Liver (tissue), 9 donors: ENCODE measurements around the gene DDB1. TPM values are rescaled to one million over a fixed set of nuclear protein-coding genes. Genes with fewer than 3 reads are reported as not detected.

Experiments used
- DNase-seq: peaks from one replicate; pipeline ENCODE4 v3.0.0-alpha.2; 2017; ENCODE audit warnings: low spot score
- H3K27ac ChIP-seq, 2 donors: one replicate each; pipeline ENCODE4 v1.7.0; 2013; ENCODE audit warnings: inconsistent platforms in 2 of 2, low read length in 2 of 2, control low read depth in 1 of 2, low read depth in 1 of 2, mild to moderate bottlenecking in 1 of 2
- H3K27me3 ChIP-seq, 4 donors: one replicate each; pipeline versions ENCODE4 v1.6.1 to v1.7.0; 2013; ENCODE audit warnings: low read length in 3 of 4, inconsistent platforms in 1 of 4, mild to moderate bottlenecking in 1 of 4, moderate library complexity in 1 of 4; ENCODE audit not compliant: control insufficient read depth in 4 of 4, insufficient read depth in 4 of 4
- H3K36me3 ChIP-seq, 4 donors: one replicate each; pipeline versions ENCODE4 v1.6.1 to v1.7.0; 2013; ENCODE audit warnings: low read length in 3 of 4, mild to moderate bottlenecking in 3 of 4, low read depth in 1 of 4, moderate library complexity in 1 of 4; ENCODE audit not compliant: control insufficient read depth in 4 of 4, insufficient read depth in 3 of 4
- H3K4me1 ChIP-seq, 4 donors: one replicate each; pipeline versions ENCODE4 v1.6.1 to v1.7.0; 2013; ENCODE audit warnings: low read length in 3 of 4, mild to moderate bottlenecking in 3 of 4, moderate library complexity in 1 of 4; ENCODE audit not compliant: control insufficient read depth in 4 of 4, insufficient read depth in 4 of 4
- H3K4me3 ChIP-seq, 3 donors: one replicate each; pipeline versions ENCODE4 v1.6.1 to v1.7.0; 2013; ENCODE audit warnings: low read length in 3 of 3, control low read depth in 1 of 3, low read depth in 1 of 3, mild to moderate bottlenecking in 1 of 3
- H3K9ac ChIP-seq, 2 donors: one replicate each; pipeline ENCODE4 v1.7.0; 2013; ENCODE audit warnings: low read length in 2 of 2, mild to moderate bottlenecking in 2 of 2, moderate library complexity in 2 of 2, control low read depth in 1 of 2, low read depth in 1 of 2
- H3K9me3 ChIP-seq, 4 donors: one replicate each; pipeline versions ENCODE4 v1.6.1 to v1.7.0; 2013; ENCODE audit warnings: low read length in 3 of 4; ENCODE audit not compliant: control insufficient read depth in 4 of 4
- ATF3 ChIP-seq: IDR thresholded peaks from 2 replicates; pipeline ENCODE4 v1.6.1; 2016; ENCODE audit warnings: antibody characterized with exemption
- CTCF ChIP-seq: fragments of 150-350 bp; IDR thresholded peaks from 2 replicates; pipeline ENCODE4 v1.5.1; 2017; ENCODE audit warnings: improper control_type of control experiment, low read depth, low read length; ENCODE audit not compliant: missing input control
- EGR1 ChIP-seq, 2 donors: IDR thresholded peaks; 2 replicates each; pipeline ENCODE4 v1.6.1; 2016 to 2018; ENCODE audit warnings: antibody characterized with exemption in 2 of 2, low read depth in 2 of 2
- FOXA1 ChIP-seq: IDR thresholded peaks from 2 replicates; pipeline ENCODE4 v1.6.1; 2016; ENCODE audit warnings: antibody characterized with exemption
- FOXA2 ChIP-seq: IDR thresholded peaks from 2 replicates; pipeline ENCODE4 v1.6.1; 2016; ENCODE audit warnings: antibody characterized with exemption
- GABPA ChIP-seq, 2 donors: IDR thresholded peaks in 1 of 2; conservative IDR thresholded peaks in 1 of 2; 2 replicates each; pipeline ENCODE4 v1.6.1; 2016; ENCODE audit warnings: antibody characterized with exemption in 2 of 2, mild to moderate bottlenecking in 1 of 2, moderate library complexity in 1 of 2
- HNF4A ChIP-seq, 2 donors: conservative IDR thresholded peaks; 2 replicates each; pipeline ENCODE4 v1.6.1; 2016; ENCODE audit warnings: antibody characterized with exemption in 2 of 2, mild to moderate bottlenecking in 2 of 2
- HNF4G ChIP-seq: IDR thresholded peaks from 2 replicates; pipeline ENCODE4 v1.6.1; 2016; ENCODE audit warnings: antibody characterized with exemption
- JUND ChIP-seq, 2 donors: IDR thresholded peaks; 2 replicates each; pipeline ENCODE4 v1.6.1; 2016; ENCODE audit warnings: antibody characterized with exemption in 2 of 2
- MAX ChIP-seq: IDR thresholded peaks from 2 replicates; pipeline ENCODE4 v1.6.1; 2016; ENCODE audit warnings: antibody characterized with exemption
- NR2F2 ChIP-seq: IDR thresholded peaks from 2 replicates; pipeline ENCODE4 v1.6.1; 2016; ENCODE audit warnings: antibody characterized with exemption
- RAD21 ChIP-seq, 2 donors: IDR thresholded peaks; 2 replicates each; pipeline ENCODE4 v1.6.1; 2016; ENCODE audit warnings: antibody characterized with exemption in 2 of 2, mild to moderate bottlenecking in 2 of 2
- REST ChIP-seq: IDR thresholded peaks from 2 replicates; pipeline ENCODE4 v1.6.1; 2016; ENCODE audit warnings: antibody characterized with exemption, mild to moderate bottlenecking
- RXRA ChIP-seq, 2 donors: IDR thresholded peaks; 2 replicates each; pipeline ENCODE4 v1.6.1; 2017 to 2018; ENCODE audit warnings: antibody characterized with exemption in 2 of 2, mild to moderate bottlenecking in 1 of 2
- SP1 ChIP-seq: IDR thresholded peaks from 2 replicates; pipeline ENCODE4 v1.6.1; 2018; ENCODE audit warnings: antibody characterized with exemption, mild to moderate bottlenecking
- TAF1 ChIP-seq: conservative IDR thresholded peaks from 2 replicates; pipeline ENCODE4 v1.6.1; 2016; ENCODE audit warnings: antibody characterized with exemption, mild to moderate bottlenecking
- YY1 ChIP-seq: IDR thresholded peaks from 2 replicates; pipeline ENCODE4 v1.6.1; 2016; ENCODE audit warnings: antibody characterized with exemption, mild to moderate bottlenecking
- ZBTB33 ChIP-seq: IDR thresholded peaks from 2 replicates; pipeline ENCODE4 v1.6.1; 2016; ENCODE audit warnings: antibody characterized with exemption
- WGBS: extraction: QIAGEN DNeasy Blood & Tissue Kit; methylation state at CpG from one replicate; pipeline ENCODE4 v1.1.7; 2013; 5-methylcytosine and 5-hydroxymethylcytosine counted together
- polyA plus RNA-seq, 2 donors: library from polyadenylated mRNA; stranded (reverse) in 1 of 2; unstranded in 1 of 2; fragments of 200-250 nt in 1 of 2; fragments of >200 nt in 1 of 2; fragmentation: Nextera tagmentation in 1 of 2; extraction: Ambion mirVana in 1 of 2; gene quantifications; one replicate each; pipeline versions ENCODE4 v1.2.1 to v1.2.3, GENCODE V29; 2013 to 2015
- total RNA-seq, 2 donors: library from RNA; depleted of rRNA; stranded (reverse); fragments of >200 nt; gene quantifications; one replicate each; pipeline ENCODE4 v1.2.3, GENCODE V29; 2014
- donor health status: healthy.
- donor health status: healthy.
- donor health status: healthy.
- donor health status: healthy.
- donor health status: healthy.

DDB1 gene
- total and polyA plus RNA-seq, 4 donors: 37.5 to 146 (median 88.9) TPM

- TF ChIP-seq HNF4G: no peak
- no peak for TF ChIP-seq RXRA (IDR thresholded peaks at IDR 0.05)
- no peak for TF ChIP-seq JUND (IDR thresholded peaks at IDR 0.05)
- no peak for TF ChIP-seq HNF4A (conservative IDR thresholded peaks at IDR 0.05)
- TF ChIP-seq EGR1 (IDR thresholded peaks at IDR 0.05; ENCODE audit: low read depth in 2 of 2): no peak
- TF ChIP-seq REST: no peak
- no peak for TF ChIP-seq YY1
- TF ChIP-seq FOXA2: no peak
- TF ChIP-seq FOXA1: no peak
- no peak for TF ChIP-seq TAF1
- TF ChIP-seq CTCF: no peak
- no peak for TF ChIP-seq ATF3
- TF ChIP-seq ZBTB33: no peak
- TF ChIP-seq MAX: no peak
- TF ChIP-seq SP1: no peak
- no peak for TF ChIP-seq RAD21 (IDR thresholded peaks at IDR 0.05)
- no peak for TF ChIP-seq GABPA (IDR thresholded peaks at IDR 0.05 in 1 of 2, conservative IDR thresholded peaks at IDR 0.05 in 1 of 2)
- no peak for TF ChIP-seq NR2F2
- Histone ChIP-seq H3K9ac (no peak overlapping the region), H3K4me3 (no peak overlapping the region), H3K27ac (no peak overlapping the region), H3K36me3 (no peaks in the 10 kb centered on the region), H3K4me1 (peaks cover 0 to 2% (median 0%) of the 10 kb centered on the region in 4 donors), H3K27me3 (no peaks in the 10 kb centered on the region), H3K9me3 (no peaks in the 10 kb centered on the region)
- DNase-seq: no peak
- 76% methylated on average over 10 of the region's 10 CpGs for WGBS
Measured at GRCh38 chr11:61278001-61278470, 54.9 kb downstream of the DDB1 start.
